ENCODE data around the gene IL9.

IL9 gene

DNA sequence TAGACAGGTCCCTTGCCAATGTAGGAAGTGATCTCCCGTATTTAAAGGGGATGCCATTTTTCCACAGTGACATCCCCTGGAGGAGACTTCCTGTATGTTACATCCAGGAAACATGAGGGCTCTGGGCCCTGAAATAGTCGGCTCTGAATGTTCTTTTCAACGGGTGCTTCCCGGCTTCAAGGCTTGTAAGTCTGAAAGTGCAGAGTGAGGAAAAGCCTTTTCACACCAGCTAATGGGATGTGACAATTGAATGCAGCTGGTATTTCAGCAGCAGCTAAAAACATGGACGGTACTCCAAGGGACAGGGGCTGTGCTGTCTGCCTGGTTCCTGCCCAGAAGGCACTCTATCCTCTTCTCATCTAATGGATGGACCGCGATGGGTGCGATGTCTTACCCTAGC, 1.4 kb downstream of the IL9 start:
- TF ChIP-seq, protein P1, sequence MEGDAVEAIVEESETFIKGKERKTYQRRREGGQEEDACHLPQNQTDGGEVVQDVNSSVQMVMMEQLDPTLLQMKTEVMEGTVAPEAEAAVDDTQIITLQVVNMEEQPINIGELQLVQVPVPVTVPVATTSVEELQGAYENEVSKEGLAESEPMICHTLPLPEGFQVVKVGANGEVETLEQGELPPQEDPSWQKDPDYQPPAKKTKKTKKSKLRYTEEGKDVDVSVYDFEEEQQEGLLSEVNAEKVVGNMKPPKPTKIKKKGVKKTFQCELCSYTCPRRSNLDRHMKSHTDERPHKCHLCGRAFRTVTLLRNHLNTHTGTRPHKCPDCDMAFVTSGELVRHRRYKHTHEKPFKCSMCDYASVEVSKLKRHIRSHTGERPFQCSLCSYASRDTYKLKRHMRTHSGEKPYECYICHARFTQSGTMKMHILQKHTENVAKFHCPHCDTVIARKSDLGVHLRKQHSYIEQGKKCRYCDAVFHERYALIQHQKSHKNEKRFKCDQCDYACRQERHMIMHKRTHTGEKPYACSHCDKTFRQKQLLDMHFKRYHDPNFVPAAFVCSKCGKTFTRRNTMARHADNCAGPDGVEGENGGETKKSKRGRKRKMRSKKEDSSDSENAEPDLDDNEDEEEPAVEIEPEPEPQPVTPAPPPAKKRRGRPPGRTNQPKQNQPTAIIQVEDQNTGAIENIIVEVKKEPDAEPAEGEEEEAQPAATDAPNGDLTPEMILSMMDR (IDR thresholded peaks at IDR 0.05; ENCODE audit: borderline replicate concordance, insufficient read depth, low read depth, low read length): no peak

DNA sequence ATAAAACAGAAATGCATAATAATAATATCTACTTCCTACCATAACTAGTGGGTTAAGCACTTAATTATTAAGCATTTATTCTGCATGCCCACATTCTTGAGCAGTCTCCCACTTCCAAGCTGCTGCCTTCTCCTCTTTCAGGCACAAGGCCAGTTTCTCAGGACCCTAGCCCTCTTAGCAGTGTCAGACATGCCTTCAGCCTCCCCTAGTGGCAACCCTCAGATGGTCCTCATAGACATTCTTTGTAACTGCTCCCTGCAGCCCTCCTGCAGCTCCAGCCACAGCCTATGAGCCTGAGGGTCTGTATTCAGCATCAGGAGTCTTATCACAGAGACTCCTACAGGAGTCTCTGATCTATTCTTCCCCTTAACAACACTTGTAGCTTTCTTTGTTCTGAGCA, 3.9 kb downstream of the IL9 start:
- H3K4me3 ChIP-seq (ENCODE audit: low read depth, low read length): no peak overlapping the region
- TF ChIP-seq, protein P1 (IDR thresholded peaks at IDR 0.05; ENCODE audit: borderline replicate concordance, insufficient read depth, low read depth, low read length): no peak

More for the DNA sequence above, 1.4 kb downstream of the IL9 start:
- H3K4me3 ChIP-seq (ENCODE audit: low read depth, low read length): no peak overlapping the region

DNA sequence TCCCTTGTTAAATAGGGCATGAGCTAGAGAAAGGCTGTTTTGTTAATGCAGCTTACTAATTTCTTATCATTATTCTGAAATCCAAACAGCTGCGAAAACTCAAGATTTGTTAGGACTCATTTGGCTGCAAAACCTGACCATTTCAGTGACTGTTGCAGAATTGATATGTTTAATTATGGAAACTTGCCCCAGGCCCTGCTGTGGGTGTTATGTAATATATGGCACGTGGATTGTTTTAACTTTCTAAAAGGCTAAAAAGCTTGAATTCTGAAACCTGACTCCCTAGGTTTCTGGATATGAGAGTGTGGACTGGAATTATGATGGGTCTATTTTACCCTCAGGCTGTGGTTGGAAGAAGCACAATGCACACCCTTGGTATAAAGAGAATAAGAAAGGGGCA, 4.4 kb downstream of the IL9 start:
- no peak overlapping the region for H3K4me3 ChIP-seq (ENCODE audit: low read depth, low read length)
- TF ChIP-seq, protein P1 (IDR thresholded peaks at IDR 0.05; ENCODE audit: borderline replicate concordance, insufficient read depth, low read depth, low read length): no peak

DNA sequence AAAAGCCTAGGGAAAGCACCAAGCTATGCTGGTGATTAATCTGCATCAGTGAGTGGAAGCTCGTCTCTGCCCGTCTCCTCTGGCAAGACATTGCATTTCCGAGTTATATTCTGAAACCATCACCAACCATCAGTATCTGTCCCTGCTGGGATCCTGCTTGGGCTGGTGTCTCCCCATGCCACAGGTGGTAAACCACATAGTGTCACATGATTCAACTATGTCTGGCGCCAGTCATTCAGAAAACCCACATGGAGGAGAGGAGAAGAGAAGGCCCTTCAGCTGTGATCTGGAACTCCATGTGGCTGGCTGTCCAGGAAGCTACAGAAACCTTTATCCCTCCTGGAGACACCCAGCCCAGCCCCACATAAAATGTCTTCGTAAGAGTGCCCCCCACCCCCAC, 4.8 kb downstream of the IL9 start:
- TF ChIP-seq, protein P1 (IDR thresholded peaks at IDR 0.05; ENCODE audit: borderline replicate concordance, insufficient read depth, low read depth, low read length): no peak
- H3K4me3 ChIP-seq (ENCODE audit: low read depth, low read length): no peak overlapping the region

DNA sequence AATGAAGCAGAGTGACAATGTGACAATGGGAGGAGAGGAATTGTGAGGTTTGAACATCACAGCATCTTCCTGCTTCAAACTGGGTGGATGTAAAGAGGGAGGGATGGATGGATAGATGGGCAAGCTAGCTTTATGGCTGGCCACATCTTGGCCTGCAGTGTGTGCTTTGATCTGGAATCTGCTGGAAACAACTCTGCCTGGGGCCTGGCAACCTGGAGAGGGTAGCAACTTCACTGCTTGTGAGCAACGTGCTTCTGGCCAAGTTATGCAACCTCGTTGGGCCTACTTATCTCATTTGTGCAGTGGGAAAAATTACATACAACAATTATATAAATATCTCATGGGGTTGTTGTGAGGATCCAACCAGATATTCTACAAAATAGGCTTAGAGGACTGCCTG, 5.3 kb downstream of the IL9 start:
- TF ChIP-seq, protein P1 (IDR thresholded peaks at IDR 0.05; ENCODE audit: borderline replicate concordance, insufficient read depth, low read depth, low read length): no peak
- H3K4me3 ChIP-seq (ENCODE audit: low read depth, low read length): no peak overlapping the region

DNA sequence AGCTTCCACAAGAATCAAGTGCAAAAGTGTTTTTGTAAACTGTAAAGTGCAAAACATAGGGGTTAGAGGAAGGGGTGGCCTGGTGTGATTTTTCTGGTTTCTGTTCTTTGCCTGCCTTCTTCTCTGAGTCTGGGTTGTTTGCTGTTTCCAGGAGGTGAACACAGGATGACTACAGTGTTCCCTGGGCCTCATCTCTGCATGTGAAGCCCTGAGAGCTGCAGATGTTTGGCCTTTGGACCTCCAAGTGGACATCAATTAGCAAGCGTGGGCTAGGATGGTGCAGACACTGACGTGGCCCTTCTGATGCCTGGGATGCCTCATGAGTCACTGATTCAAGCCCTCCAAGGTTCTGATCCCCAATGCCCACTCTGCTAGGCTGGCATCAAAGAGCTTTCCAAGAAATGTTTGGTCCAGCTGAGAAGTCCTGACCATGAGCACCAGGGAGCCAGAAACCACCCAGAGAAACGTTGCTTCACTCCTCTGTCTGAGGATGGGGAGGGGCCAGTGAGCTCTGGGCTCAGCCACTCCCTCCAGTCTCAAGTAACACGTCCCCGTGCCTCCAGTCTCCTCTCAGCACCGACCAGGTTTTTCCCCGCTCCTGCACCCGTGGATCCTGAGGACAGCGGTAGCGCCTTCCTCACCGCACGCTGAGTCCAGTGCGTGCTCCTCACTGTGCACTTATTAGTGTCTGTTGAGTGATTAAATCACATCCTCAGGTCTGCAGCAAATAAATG, 7.6 kb downstream of the IL9 start:
- H3K4me3 ChIP-seq (ENCODE audit: low read depth, low read length): no peak overlapping the region
- TF ChIP-seq, protein P1 (IDR thresholded peaks at IDR 0.05; ENCODE audit: borderline replicate concordance, insufficient read depth, low read depth, low read length): no peak

DNA sequence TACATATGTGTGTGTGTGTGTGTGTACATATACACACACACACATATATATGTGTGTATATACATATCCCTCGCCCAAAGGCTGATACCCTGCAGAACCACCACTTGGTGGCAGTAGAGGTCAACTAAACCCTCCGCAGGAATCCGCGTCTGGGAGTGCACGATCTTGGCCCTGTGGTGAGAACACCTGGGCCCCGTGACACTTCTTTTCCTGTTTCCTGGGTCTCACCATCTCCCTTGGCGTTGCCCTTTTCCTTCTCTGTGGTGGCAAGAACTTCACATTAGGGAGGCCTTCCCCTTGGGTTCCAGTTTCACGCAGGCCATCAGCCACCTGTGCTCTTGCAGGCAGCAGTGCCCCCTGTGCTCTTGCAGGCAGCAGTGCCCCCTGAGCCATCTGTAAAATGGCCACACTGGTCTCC, 8.2 kb downstream of the IL9 start:
- TF ChIP-seq, protein P1 (IDR thresholded peaks at IDR 0.05; ENCODE audit: borderline replicate concordance, insufficient read depth, low read depth, low read length): peak; percentile 69
- H3K4me3 ChIP-seq (ENCODE audit: low read depth, low read length): no peak overlapping the region

Measured in GM12875 (cell line).